SU-DHL-6 (cell line): ENCODE results near the gene PSMF1.

ENCODE experiments used
- H2AFZ ChIP-seq: fragments of 200-600 bp; sonication (generic); 2 replicates; pipeline ENCODE4 v1.6.1; 2014; ENCODE audit warnings: low read depth, mild to moderate bottlenecking, moderate library complexity, mixed read lengths, antibody characterized with exemption, low read length; ENCODE audit not compliant: severe bottlenecking
- H3F3A ChIP-seq: fragments of 200-600 bp; shearing (Covaris generic); 2 replicates; pipeline ENCODE4 v1.6.0; 2016; ENCODE audit warnings: antibody characterized with exemption, mild to moderate bottlenecking; ENCODE audit not compliant: insufficient read depth
- H3K27ac ChIP-seq: fragments of 200-600 bp; sonication (generic); 2 replicates; pipeline ENCODE4 v1.5.1; 2016; ENCODE audit warnings: low read depth, mild to moderate bottlenecking, low read length, moderate library complexity, mixed read lengths
- H3K27me3 ChIP-seq: fragments of 200-600 bp; sonication (generic), shearing (Covaris generic); 2 replicates; pipeline ENCODE4 v1.6.0; 2014; ENCODE audit warnings: mild to moderate bottlenecking, low read length
- H3K36me3 ChIP-seq: fragments of 200-600 bp; sonication (generic); 2 replicates; pipeline ENCODE4 v1.6.1; 2014; ENCODE audit warnings: mild to moderate bottlenecking, low read length, mixed read lengths
- H3K4me2 ChIP-seq: fragments of 300-600, 200-600 bp; shearing (Covaris generic), sonication (generic); 2 replicates; pipeline ENCODE4 v1.6.0; 2014; ENCODE audit warnings: low read length, low read depth, mild to moderate bottlenecking; ENCODE audit not compliant: poor library complexity, severe bottlenecking
- H3K4me3 ChIP-seq: fragments of 200-600 bp; sonication (generic); 2 replicates; pipeline ENCODE4 v1.5.1; 2014; ENCODE audit warnings: antibody characterized with exemption, low read length, mild to moderate bottlenecking, mixed read lengths; ENCODE audit not compliant: insufficient read depth, poor library complexity, severe bottlenecking
- H3K79me2 ChIP-seq: fragments of 200-600 bp; sonication (generic); 2 replicates; pipeline ENCODE4 v1.6.1; 2014; ENCODE audit warnings: mild to moderate bottlenecking, low read length, moderate library complexity; ENCODE audit not compliant: insufficient read depth
- H3K9ac ChIP-seq: fragments of 200-600 bp; sonication (generic); 2 replicates; pipeline ENCODE4 v1.7.0; 2014; ENCODE audit warnings: mild to moderate bottlenecking, low read length
- H3K9me2 ChIP-seq: fragments of 200-600 bp; sonication (generic); replicated peaks from 2 replicates; pipeline ENCODE4 v1.6.1; 2014; ENCODE audit warnings: low read length; ENCODE audit not compliant: insufficient read depth
- H3K9me3 ChIP-seq: fragments of 200-600 bp; sonication (generic); 2 replicates; pipeline ENCODE4 v1.6.1; 2014; ENCODE audit warnings: low read length, mixed read lengths; ENCODE audit not compliant: insufficient read depth
- H4K20me1 ChIP-seq: fragments of 200-600 bp; sonication (generic); 2 replicates; pipeline ENCODE4 v1.6.1; 2014; ENCODE audit warnings: low read depth, mild to moderate bottlenecking, antibody characterized with exemption, low read length, moderate library complexity, mixed read lengths
- EZH2phosphoT487 ChIP-seq: fragments of 200-600 bp; sonication (generic), shearing (Covaris generic); conservative IDR thresholded peaks from 2 replicates; pipeline ENCODE4 v1.6.1; 2018; ENCODE audit warnings: mild to moderate bottlenecking, antibody characterized with exemption, low read length, moderate library complexity, mixed read lengths
- TF ChIP-seq, protein P1 (sequence below): fragments of 200-600 bp; sonication (generic); IDR thresholded peaks from one replicate; pipeline ENCODE4 v1.5.1; 2017; ENCODE audit warnings: antibody characterized with exemption, mild to moderate bottlenecking, low read length, moderate library complexity; ENCODE audit not compliant: insufficient read depth, poor library complexity, severe bottlenecking

The PSMF1 gene

DNA sequence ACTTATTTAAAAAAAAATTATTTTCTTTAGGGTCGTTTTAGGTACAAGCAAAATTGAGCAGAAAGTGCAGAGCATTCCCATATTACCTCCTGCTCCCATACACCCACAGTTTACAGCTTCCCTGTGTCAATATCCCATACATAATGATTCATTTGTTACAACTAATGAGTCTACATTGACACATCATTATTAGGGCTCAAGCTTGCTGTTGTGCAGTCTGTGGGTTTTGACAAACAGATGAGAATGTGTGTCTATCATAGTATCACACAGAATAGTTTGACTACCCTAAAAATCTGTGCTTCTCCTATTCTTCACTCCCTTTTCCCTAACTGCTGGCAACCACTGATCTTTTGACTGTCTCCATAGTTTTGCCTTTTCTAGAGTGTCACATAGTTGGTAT is 9.4 kb downstream of the PSMF1 start:
- Histone ChIP-seq H4K20me1 (0 out of 2 replicates have a peak, but pooled peaks cover 4% of the 10 kb centered on the region), H2AFZ (no peak overlapping the region), H3K79me2 (peaks cover 30% of the 10 kb centered on the region), H3F3A (no peaks in the 10 kb centered on the region), H3K36me3 (peaks cover 16% of the 10 kb centered on the region; the same call in 1 of the 2 replicates), H3K27me3 (no peaks in the 10 kb centered on the region), H3K9me2 (no peaks in the 10 kb centered on the region), H3K27ac (no peak overlapping the region), H3K9ac (no peak overlapping the region), H3K4me3 (no peak overlapping the region), H3K4me2 (no peak overlapping the region), H3K9me3 (no peaks in the 10 kb centered on the region)
- TF ChIP-seq EZH2phosphoT487 = no peak
- TF ChIP-seq, protein P1, sequence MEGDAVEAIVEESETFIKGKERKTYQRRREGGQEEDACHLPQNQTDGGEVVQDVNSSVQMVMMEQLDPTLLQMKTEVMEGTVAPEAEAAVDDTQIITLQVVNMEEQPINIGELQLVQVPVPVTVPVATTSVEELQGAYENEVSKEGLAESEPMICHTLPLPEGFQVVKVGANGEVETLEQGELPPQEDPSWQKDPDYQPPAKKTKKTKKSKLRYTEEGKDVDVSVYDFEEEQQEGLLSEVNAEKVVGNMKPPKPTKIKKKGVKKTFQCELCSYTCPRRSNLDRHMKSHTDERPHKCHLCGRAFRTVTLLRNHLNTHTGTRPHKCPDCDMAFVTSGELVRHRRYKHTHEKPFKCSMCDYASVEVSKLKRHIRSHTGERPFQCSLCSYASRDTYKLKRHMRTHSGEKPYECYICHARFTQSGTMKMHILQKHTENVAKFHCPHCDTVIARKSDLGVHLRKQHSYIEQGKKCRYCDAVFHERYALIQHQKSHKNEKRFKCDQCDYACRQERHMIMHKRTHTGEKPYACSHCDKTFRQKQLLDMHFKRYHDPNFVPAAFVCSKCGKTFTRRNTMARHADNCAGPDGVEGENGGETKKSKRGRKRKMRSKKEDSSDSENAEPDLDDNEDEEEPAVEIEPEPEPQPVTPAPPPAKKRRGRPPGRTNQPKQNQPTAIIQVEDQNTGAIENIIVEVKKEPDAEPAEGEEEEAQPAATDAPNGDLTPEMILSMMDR = no peak

GRCh38 chr20:1130058-1130694 is 11.8 kb downstream of the PSMF1 start:
- H3K36me3 ChIP-seq = peaks cover 8% of the 10 kb centered on the region; the same call in 1 of the 2 replicates
- no peaks in the 10 kb centered on the region for H3K27me3 ChIP-seq
- H3K27ac ChIP-seq = no peak overlapping the region
- H3K9ac ChIP-seq = no peak overlapping the region
- H3K79me2 ChIP-seq = peaks cover 19% of the 10 kb centered on the region
- no peak overlapping the region for H2AFZ ChIP-seq
- no peaks in the 10 kb centered on the region for H3K9me3 ChIP-seq
- H3K4me2 ChIP-seq = no peak overlapping the region
- TF ChIP-seq, protein P1 = no peak
- TF ChIP-seq EZH2phosphoT487 = no peak
- no peaks in the 10 kb centered on the region for H3F3A ChIP-seq
- H4K20me1 ChIP-seq = 0 out of 2 replicates have a peak, but pooled peaks cover 3% of the 10 kb centered on the region
- H3K9me2 ChIP-seq = no peaks in the 10 kb centered on the region
- no peak overlapping the region for H3K4me3 ChIP-seq

GRCh38 chr20:1130847-1131246 is 12.4 kb downstream of the PSMF1 start:
- no peak overlapping the region for H3K27ac ChIP-seq
- H3K36me3 ChIP-seq = peaks cover 8% of the 10 kb centered on the region; the same call in 1 of the 2 replicates
- H3K4me3 ChIP-seq = no peak overlapping the region
- H3K27me3 ChIP-seq = no peaks in the 10 kb centered on the region
- no peak overlapping the region for H3K9ac ChIP-seq
- no peaks in the 10 kb centered on the region for H3F3A ChIP-seq
- no peak overlapping the region for H2AFZ ChIP-seq
- no peaks in the 10 kb centered on the region for H3K9me3 ChIP-seq
- TF ChIP-seq, protein P1 = no peak
- TF ChIP-seq EZH2phosphoT487 = no peak
- no peak overlapping the region for H3K4me2 ChIP-seq
- 0 out of 2 replicates have a peak, but pooled peaks cover 3% of the 10 kb centered on the region for H4K20me1 ChIP-seq
- no peaks in the 10 kb centered on the region for H3K9me2 ChIP-seq
- H3K79me2 ChIP-seq = peaks cover 16% of the 10 kb centered on the region; the same call in 1 of the 2 replicates
